Upper lobe of right lung (tissue), 1 donor: ENCODE data around the gene MIPOL1. TPM values are rescaled to one million over a fixed set of nuclear protein-coding genes. Genes with fewer than 3 reads are reported as not detected.

Experiments used
- ATAC-seq: fragments of 200-7000 bp; cut with Tn5 transposase; one replicate; pipeline ENCODE4 v1.9.1; 2020; ENCODE audit warnings: mild to moderate bottlenecking, moderate library complexity
- DNase-seq: peaks from one replicate; pipeline ENCODE4 v3.0.0-alpha.2; 2020
- H3K27ac ChIP-seq: fragments of 200-600 bp; one replicate; pipeline ENCODE4 v1.8.0; 2022
- H3K27me3 ChIP-seq: fragments of 200-600 bp; one replicate; pipeline ENCODE4 v1.8.0; 2022; ENCODE audit warnings: mild to moderate bottlenecking
- H3K36me3 ChIP-seq: fragments of 200-600 bp; one replicate; pipeline ENCODE4 v1.8.0; 2022
- H3K4me1 ChIP-seq: fragments of 200-600 bp; one replicate; pipeline ENCODE4 v1.8.0; 2022
- H3K4me3 ChIP-seq: fragments of 200-600 bp; one replicate; pipeline ENCODE4 v1.8.0; 2022; ENCODE audit warnings: mild to moderate bottlenecking
- H3K9me3 ChIP-seq: fragments of 200-600 bp; one replicate; pipeline ENCODE4 v1.8.0; 2022
- CTCF ChIP-seq: fragments of 200-600 bp; IDR thresholded peaks from one replicate; pipeline ENCODE4 v1.8.0; 2022; ENCODE audit warnings: antibody characterized with exemption
- intact Hi-C: fragments of 100-400 bp; cut with DNase I; formaldehyde crosslinking; loops from one replicate; pipeline ENCODE4 v1.11.0; 2022
- total RNA-seq: library from RNA; stranded (reverse); fragmentation: NEBNext Ultra II Directional; extraction: Animal tissue kit (Norgen Biotek cat#: 25700); gene quantifications from one replicate; pipeline ENCODE4 v1.2.1, GENCODE V29; 2021
- donor health status: DM: no; HTN: yes; CAD: no; lungs with severe emphysema.

Gene MIPOL1
- total RNA-seq, 1 donor from 2014 or later = 10.0 TPM

- intact Hi-C loops = no loop called here
- ATAC-seq (no peak), DNase-seq (no peak)
- no peaks in the 10 kb centered on the region for H3K27me3 ChIP-seq
- no peaks in the 10 kb centered on the region for H3K9me3 ChIP-seq
- TF ChIP-seq CTCF = no peak
- no peaks in the 10 kb centered on the region for H3K4me1 ChIP-seq
- H3K27ac ChIP-seq = no peak overlapping the region
- H3K36me3 ChIP-seq = no peaks in the 10 kb centered on the region
- no peak overlapping the region for H3K4me3 ChIP-seq
Observed at GRCh38 chr14:37397941-37398215, 200.1 kb downstream of the MIPOL1 start.

GRCh38 chr14:37399517-37399916 is 201.8 kb downstream of the MIPOL1 start:
- Histone ChIP-seq H3K4me3 (no peak overlapping the region), H3K27ac (no peak overlapping the region), H3K36me3 (no peaks in the 10 kb centered on the region), H3K27me3 (no peaks in the 10 kb centered on the region), H3K4me1 (no peaks in the 10 kb centered on the region), H3K9me3 (no peaks in the 10 kb centered on the region)
- intact Hi-C loops = no loop called here
- no peak for TF ChIP-seq CTCF
- DNase-seq = no peak
- ATAC-seq = no peak

- H3K27me3 ChIP-seq = no peaks in the 10 kb centered on the region
- H3K9me3 ChIP-seq = no peaks in the 10 kb centered on the region
- H3K36me3 ChIP-seq = no peaks in the 10 kb centered on the region
- no peak overlapping the region for H3K27ac ChIP-seq
- DNase-seq (no peak), ATAC-seq (no peak)
- no peak overlapping the region for H3K4me3 ChIP-seq
- intact Hi-C loops = no loop called here
- H3K4me1 ChIP-seq = no peaks in the 10 kb centered on the region
- TF ChIP-seq CTCF = no peak
Observed at GRCh38 chr14:37401093-37401492, 203.4 kb downstream of the MIPOL1 start.

- Histone ChIP-seq H3K4me1 (no peaks in the 10 kb centered on the region), H3K9me3 (no peaks in the 10 kb centered on the region), H3K36me3 (no peaks in the 10 kb centered on the region), H3K4me3 (no peak overlapping the region), H3K27ac (no peak overlapping the region), H3K27me3 (no peaks in the 10 kb centered on the region)
- intact Hi-C loops = no loop called here
- ATAC-seq = no peak
- TF ChIP-seq CTCF = no peak
- no peak for DNase-seq
Observed at GRCh38 chr14:37403626-37404025, 205.9 kb downstream of the MIPOL1 start.

- DNase-seq (no peak), ATAC-seq (no peak)
- H3K27me3 ChIP-seq = no peaks in the 10 kb centered on the region
Observed at GRCh38 chr14:37406095-37406494, 208.4 kb downstream of the MIPOL1 start.

More at GRCh38 chr14:37406095-37406494, 208.4 kb downstream of the MIPOL1 start:
- H3K4me3 ChIP-seq = no peak overlapping the region
- no peaks in the 10 kb centered on the region for H3K4me1 ChIP-seq
- no peaks in the 10 kb centered on the region for H3K36me3 ChIP-seq
- intact Hi-C loops = no loop called here
- TF ChIP-seq CTCF = no peak
- no peaks in the 10 kb centered on the region for H3K9me3 ChIP-seq
- no peak overlapping the region for H3K27ac ChIP-seq
